Ectodermal cell (in vitro differentiated cells): ENCODE results near the gene DHRS4.
"Not testable (repeated sequence)": the region's sequence is repeated elsewhere in the genome, so short reads cannot be mapped to it uniquely, and the experiment has no call there.

Experiments
- H3K27ac ChIP-seq: 2 replicates; pipeline ENCODE4 v1.7.0; 2013; ENCODE audit warnings: mild to moderate bottlenecking, low read depth, low read length; ENCODE audit not compliant: insufficient read depth, poor library complexity, severe bottlenecking
- H3K27me3 ChIP-seq: 2 replicates; pipeline ENCODE4 v1.7.0; 2013; ENCODE audit warnings: mild to moderate bottlenecking, low read length; ENCODE audit not compliant: insufficient read depth, control insufficient read depth, poor library complexity, severe bottlenecking
- H3K36me3 ChIP-seq: one replicate; pipeline ENCODE4 v1.7.0; 2013; ENCODE audit warnings: low read length; ENCODE audit not compliant: control insufficient read depth, insufficient read depth
- H3K4me1 ChIP-seq: one replicate; pipeline ENCODE4 v1.7.0; 2013; ENCODE audit warnings: low read length; ENCODE audit not compliant: control insufficient read depth, insufficient read depth
- H3K4me3 ChIP-seq: 2 replicates; pipeline ENCODE4 v1.7.0; 2013; ENCODE audit warnings: low read depth, low read length, control low read depth; ENCODE audit not compliant: insufficient read depth
- H3K9me3 ChIP-seq: 2 replicates; pipeline ENCODE4 v1.7.0; 2013; ENCODE audit warnings: mild to moderate bottlenecking, low read length, moderate library complexity; ENCODE audit not compliant: control insufficient read depth
- WGBS, 2 experiments: methylation state at CpG; one replicate each; pipeline ENCODE4 v1.1.7; 2013; ENCODE audit warnings: missing lambda C conversion rate in 2 of 2; 5-methylcytosine and 5-hydroxymethylcytosine counted together

DHRS4 gene

DNA sequence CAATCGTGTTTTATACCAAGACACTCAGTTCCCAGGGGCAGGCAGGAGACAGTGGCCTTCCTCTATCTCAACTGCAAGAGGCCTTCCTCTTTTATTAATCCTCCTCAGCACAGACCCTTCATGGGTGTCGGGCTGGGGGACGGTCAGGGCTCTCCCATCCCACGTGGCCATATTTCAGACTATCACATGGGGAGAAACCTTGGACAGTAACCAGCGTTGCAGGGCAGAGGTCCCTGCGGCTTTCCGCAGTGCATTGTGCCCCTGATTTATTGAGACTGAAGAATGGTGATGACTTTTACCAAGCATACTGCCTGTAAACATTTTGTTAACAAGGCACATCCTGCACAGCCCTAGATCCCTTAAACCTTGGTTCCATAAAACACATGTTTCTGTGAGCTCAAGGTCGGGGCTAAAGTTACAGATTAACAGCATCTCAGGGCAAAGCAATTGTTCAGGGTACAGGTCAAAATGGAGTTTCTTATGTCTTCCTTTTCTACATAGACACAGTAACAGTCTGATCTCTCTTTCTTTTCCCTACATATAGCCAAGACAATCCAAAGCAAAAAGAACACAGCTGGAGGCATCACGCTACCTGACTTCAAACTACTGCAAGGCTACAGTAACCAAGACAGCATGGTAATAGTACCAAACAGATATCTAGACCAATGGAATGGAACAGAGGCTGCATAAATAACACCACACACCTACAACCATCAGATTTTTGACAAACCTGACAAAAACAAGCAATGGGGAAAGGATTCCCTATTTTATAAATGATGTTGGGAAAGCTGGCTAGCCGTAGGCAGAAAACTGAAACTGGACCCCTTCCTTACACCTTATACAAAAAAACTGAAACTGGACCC, 28.6 kb downstream of the DHRS4 start:
- H3K4me3 ChIP-seq, H3K36me3 ChIP-seq, H3K4me1 ChIP-seq, H3K27ac ChIP-seq, H3K27me3 ChIP-seq, H3K9me3 ChIP-seq: not testable (repeated sequence)
- WGBS, 2 experiments, result 85 to 91% methylated on average over 9 of the region's 10 CpGs

GRCh38 chr14:23984891-23985602, 31.5 kb downstream of the DHRS4 start:
- 86 to 89% methylated on average over 4 of the region's 4 CpGs for WGBS, 2 experiments
- no peaks in the 10 kb centered on the region for H3K9me3 ChIP-seq
- no peaks in the 10 kb centered on the region for H3K27me3 ChIP-seq
- no peak overlapping the region for H3K4me3 ChIP-seq
- H3K27ac ChIP-seq, result no peak overlapping the region
- no peaks in the 10 kb centered on the region for H3K36me3 ChIP-seq
- no peaks in the 10 kb centered on the region for H3K4me1 ChIP-seq

GRCh38 chr14:23988223-23988606, 34.6 kb downstream of the DHRS4 start:
- H3K9me3 ChIP-seq, H3K4me1 ChIP-seq, H3K36me3 ChIP-seq, H3K27me3 ChIP-seq, H3K27ac ChIP-seq, H3K4me3 ChIP-seq: not testable (repeated sequence)
- WGBS, 2 experiments, result 81 to 82% methylated on average over 6 of the region's 6 CpGs

- not testable (repeated sequence) for H3K27ac ChIP-seq
These were observed 35.2 kb downstream of the DHRS4 start, which contains the start of gene DHRS4L2 for GRCh38 chr14:23988607-23989363. Gene DHRS4L2 (plus strand): TSS chr14:23988929. CDS start chr14:23988948, 19 bp downstream.

GRCh38 chr14:23989734-23990445, 36.3 kb downstream of the DHRS4 start:
- WGBS, 2 experiments, result 91 to 95% methylated on average over 19 to 21 of the region's 21 CpGs
- H3K9me3 ChIP-seq, H3K36me3 ChIP-seq, H3K4me1 ChIP-seq, H3K27ac ChIP-seq, H3K4me3 ChIP-seq, H3K27me3 ChIP-seq: not testable (repeated sequence)

More at GRCh38 chr14:23988607-23989363, 35.2 kb downstream of the DHRS4 start, which contains the start of gene DHRS4L2:
- H3K36me3 ChIP-seq, H3K4me1 ChIP-seq, H3K27me3 ChIP-seq, H3K9me3 ChIP-seq, H3K4me3 ChIP-seq: not testable (repeated sequence)
- WGBS, 2 experiments, result 22% methylated on average over 40 of the region's 40 CpGs

DNA sequence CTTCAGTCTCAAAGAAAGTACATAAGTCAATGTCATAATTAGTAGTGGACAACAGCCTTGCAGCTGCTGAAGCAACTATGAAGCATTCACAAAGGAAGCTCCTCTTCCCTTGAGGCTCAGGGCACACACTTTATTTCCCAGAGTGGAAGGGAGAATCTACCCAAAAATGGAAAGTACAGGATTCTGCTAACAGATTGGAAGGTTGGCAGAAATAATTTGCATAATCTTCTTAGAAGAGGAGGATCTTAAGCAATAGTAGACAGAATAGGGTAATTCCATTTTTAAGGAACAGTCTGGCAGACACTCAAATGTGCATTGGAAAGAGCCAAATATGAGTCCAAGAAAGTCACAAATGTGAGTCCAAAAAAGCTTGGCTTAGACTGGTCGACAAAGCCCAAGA, 37.4 kb downstream of the DHRS4 start:
- 94 to 95% methylated on average over 1 of the region's 1 CpG for WGBS, 2 experiments

DNA sequence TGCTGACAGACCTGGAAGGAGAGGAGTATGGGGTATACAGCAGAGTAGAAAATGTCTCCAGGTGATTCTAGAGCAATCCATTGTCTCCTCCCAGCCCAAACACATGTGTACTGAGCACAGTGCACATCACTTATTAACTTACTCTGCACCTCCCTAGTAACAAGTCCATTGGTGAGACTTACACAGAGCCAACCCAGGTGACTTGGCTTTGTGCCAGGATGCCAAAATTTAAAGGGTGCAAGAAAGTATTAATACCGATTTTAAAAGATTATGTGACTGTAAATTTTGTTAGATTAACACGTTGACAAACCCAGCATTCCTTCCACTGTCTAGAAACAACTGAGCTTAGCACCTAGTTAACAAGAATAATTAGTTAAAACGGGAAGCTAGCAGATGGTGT, 39.5 kb downstream of the DHRS4 start:
- H3K27ac ChIP-seq, H3K4me1 ChIP-seq, H3K27me3 ChIP-seq, H3K4me3 ChIP-seq, H3K9me3 ChIP-seq, H3K36me3 ChIP-seq: not testable (repeated sequence)
- 91 to 94% methylated on average over 3 of the region's 3 CpGs for WGBS, 2 experiments

More for the DNA sequence above, 37.4 kb downstream of the DHRS4 start:
- not testable (repeated sequence) for H3K4me3 ChIP-seq, H3K27me3 ChIP-seq, H3K4me1 ChIP-seq, H3K36me3 ChIP-seq, H3K9me3 ChIP-seq, H3K27ac ChIP-seq

DNA sequence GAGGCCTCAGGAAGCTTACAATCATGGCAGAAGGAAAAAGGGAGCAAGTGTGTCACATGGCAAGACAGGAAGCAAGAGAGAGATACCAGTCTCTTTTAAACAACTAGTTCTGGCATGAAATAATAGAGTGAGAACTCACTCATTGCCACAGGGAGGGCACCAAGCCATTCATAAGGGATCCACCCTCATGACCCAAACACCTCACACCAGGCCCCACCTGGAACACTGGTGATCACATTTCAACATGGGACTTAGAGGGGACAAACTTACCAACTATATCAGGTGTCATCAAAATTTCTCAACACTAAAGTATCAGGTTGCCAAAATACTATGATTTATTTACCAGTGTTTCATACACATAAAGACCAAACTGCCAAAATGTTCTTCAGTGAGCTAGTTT, 42.4 kb downstream of the DHRS4 start:
- H3K4me3 ChIP-seq, H3K27ac ChIP-seq, H3K9me3 ChIP-seq, H3K4me1 ChIP-seq, H3K36me3 ChIP-seq, H3K27me3 ChIP-seq: not testable (repeated sequence)

DNA sequence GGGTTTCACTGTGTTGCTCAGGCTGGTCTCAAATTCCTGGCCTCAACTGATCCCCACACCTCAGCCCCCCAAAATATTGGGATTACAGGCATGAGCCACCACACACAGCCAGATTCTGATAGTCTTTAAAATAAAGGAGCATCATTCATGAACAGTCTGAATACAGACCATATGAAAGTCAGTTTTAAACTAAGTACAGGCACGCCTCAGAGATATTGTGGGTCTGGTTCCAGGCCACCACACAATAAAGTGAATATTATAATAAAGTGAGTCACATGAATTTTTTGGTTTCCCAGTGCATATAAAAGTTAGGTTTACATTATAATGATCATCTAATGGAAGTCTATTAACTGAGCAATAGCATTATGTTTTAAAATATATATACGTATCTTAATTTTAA, 43.3 kb downstream of the DHRS4 start:
- not testable (repeated sequence) for H3K9me3 ChIP-seq, H3K4me1 ChIP-seq, H3K36me3 ChIP-seq, H3K4me3 ChIP-seq, H3K27me3 ChIP-seq, H3K27ac ChIP-seq
- WGBS, 2 experiments, result no CpG with 5 or more reads among the region's 2 CpGs

- H3K27me3 ChIP-seq, H3K4me1 ChIP-seq, H3K36me3 ChIP-seq, H3K9me3 ChIP-seq, H3K4me3 ChIP-seq, H3K27ac ChIP-seq: not testable (repeated sequence)
- WGBS, 2 experiments, result no CpG with 5 or more reads among the region's 5 CpGs
These were observed 46.1 kb downstream of the DHRS4 start for GRCh38 chr14:23999640-24000039.
